ENCODE measurements around the gene MAN2C1.

MAN2C1 gene

GRCh38 chr15:75329571-75329970, 38.8 kb downstream of the MAN2C1 start:
- no peaks in the 10 kb centered on the region for H3K4me1 ChIP-seq (ENCODE audit: low read length)
- H3K79me2 ChIP-seq (ENCODE audit: low read length), result no peaks in the 10 kb centered on the region
- no peak for TF ChIP-seq CTCF (IDR thresholded peaks at IDR 0.05; ENCODE audit: low read depth, low read length)
- no peak for TF ChIP-seq EZH2phosphoT487 (IDR thresholded peaks at IDR 0.05; ENCODE audit: low read depth)
- no peaks in the 10 kb centered on the region for H4K20me1 ChIP-seq (ENCODE audit: insufficient read depth, low read length)
- H3K27ac ChIP-seq (ENCODE audit: low read length), result no peak overlapping the region
- H3K4me3 ChIP-seq (ENCODE audit: low read length), result no peak overlapping the region
- no peaks in the 10 kb centered on the region for H3K27me3 ChIP-seq (ENCODE audit: low read depth, low read length)
- H3K9ac ChIP-seq (ENCODE audit: low read length), result no peak overlapping the region
- H3K36me3 ChIP-seq (replicated peaks; ENCODE audit: low read depth, low read length), result no peaks in the 10 kb centered on the region
- no peaks in the 10 kb centered on the region for H3K9me3 ChIP-seq (ENCODE audit: insufficient read depth, low read length)
- H3K4me2 ChIP-seq (ENCODE audit: low read length), result no peak overlapping the region
- H2AFZ ChIP-seq (ENCODE audit: low read depth, low read length), result no peak overlapping the region

GRCh38 chr15:75328493-75329314, 39.7 kb downstream of the MAN2C1 start:
- Histone ChIP-seq H3K36me3 (replicated peaks; ENCODE audit: low read depth, low read length) (no peaks in the 10 kb centered on the region), H3K4me2 (ENCODE audit: low read length) (no peak overlapping the region), H3K27ac (ENCODE audit: low read length) (no peak overlapping the region), H3K79me2 (ENCODE audit: low read length) (no peaks in the 10 kb centered on the region), H3K4me1 (ENCODE audit: low read length) (no peaks in the 10 kb centered on the region), H4K20me1 (ENCODE audit: insufficient read depth, low read length) (no peaks in the 10 kb centered on the region), H3K4me3 (ENCODE audit: low read length) (no peak overlapping the region), H3K9me3 (ENCODE audit: insufficient read depth, low read length) (no peaks in the 10 kb centered on the region), H3K27me3 (ENCODE audit: low read depth, low read length) (no peaks in the 10 kb centered on the region), H2AFZ (ENCODE audit: low read depth, low read length) (no peak overlapping the region), H3K9ac (ENCODE audit: low read length) (no peak overlapping the region)
- no peak for TF ChIP-seq CTCF (IDR thresholded peaks at IDR 0.05; ENCODE audit: low read depth, low read length)
- no peak for TF ChIP-seq EZH2phosphoT487 (IDR thresholded peaks at IDR 0.05; ENCODE audit: low read depth)

- H3K9ac ChIP-seq (ENCODE audit: low read length), result no peak overlapping the region
- H3K27ac ChIP-seq (ENCODE audit: low read length), result no peak overlapping the region
- no peaks in the 10 kb centered on the region for H3K27me3 ChIP-seq (ENCODE audit: low read depth, low read length)
- no peaks in the 10 kb centered on the region for H4K20me1 ChIP-seq (ENCODE audit: insufficient read depth, low read length)
- TF ChIP-seq CTCF (IDR thresholded peaks at IDR 0.05; ENCODE audit: low read depth, low read length) (no peak), EZH2phosphoT487 (IDR thresholded peaks at IDR 0.05; ENCODE audit: low read depth) (no peak)
- no peaks in the 10 kb centered on the region for H3K9me3 ChIP-seq (ENCODE audit: insufficient read depth, low read length)
- H3K4me2 ChIP-seq (ENCODE audit: low read length), result no peak overlapping the region
- H3K36me3 ChIP-seq (replicated peaks; ENCODE audit: low read depth, low read length), result no peaks in the 10 kb centered on the region
- H3K4me3 ChIP-seq (ENCODE audit: low read length), result no peak overlapping the region
- H2AFZ ChIP-seq (ENCODE audit: low read depth, low read length), result no peak overlapping the region
- no peaks in the 10 kb centered on the region for H3K4me1 ChIP-seq (ENCODE audit: low read length)
- no peaks in the 10 kb centered on the region for H3K79me2 ChIP-seq (ENCODE audit: low read length)
These were observed 40.9 kb downstream of the MAN2C1 start for GRCh38 chr15:75327491-75327890.

- Histone ChIP-seq H4K20me1 (ENCODE audit: insufficient read depth, low read length) (no peaks in the 10 kb centered on the region), H3K4me3 (ENCODE audit: low read length) (no peak overlapping the region), H3K27ac (ENCODE audit: low read length) (no peak overlapping the region), H3K36me3 (replicated peaks; ENCODE audit: low read depth, low read length) (no peaks in the 10 kb centered on the region), H2AFZ (ENCODE audit: low read depth, low read length) (no peak overlapping the region), H3K4me1 (ENCODE audit: low read length) (no peaks in the 10 kb centered on the region), H3K9me3 (ENCODE audit: insufficient read depth, low read length) (no peaks in the 10 kb centered on the region), H3K79me2 (ENCODE audit: low read length) (no peaks in the 10 kb centered on the region), H3K9ac (ENCODE audit: low read length) (no peak overlapping the region), H3K27me3 (ENCODE audit: low read depth, low read length) (no peaks in the 10 kb centered on the region), H3K4me2 (ENCODE audit: low read length) (no peak overlapping the region)
- no peak for TF ChIP-seq CTCF (IDR thresholded peaks at IDR 0.05; ENCODE audit: low read depth, low read length)
- no peak for TF ChIP-seq EZH2phosphoT487 (IDR thresholded peaks at IDR 0.05; ENCODE audit: low read depth)
These were observed 41.4 kb downstream of the MAN2C1 start for GRCh38 chr15:75327005-75327404.
